GM10847 (cell line): ENCODE measurements around the gene F5.

Experiments
- POLR2A ChIP-seq: IDR thresholded peaks from 2 replicates; pipeline ENCODE4 v1.6.1; 2011; ENCODE audit not compliant: insufficient read length; ENCODE audit errors: extremely low read depth

Gene F5

GRCh38 chr1:169484683-169485430 lies 101.4 kb downstream of the F5 start:
- TF ChIP-seq POLR2A: no peak

DNA sequence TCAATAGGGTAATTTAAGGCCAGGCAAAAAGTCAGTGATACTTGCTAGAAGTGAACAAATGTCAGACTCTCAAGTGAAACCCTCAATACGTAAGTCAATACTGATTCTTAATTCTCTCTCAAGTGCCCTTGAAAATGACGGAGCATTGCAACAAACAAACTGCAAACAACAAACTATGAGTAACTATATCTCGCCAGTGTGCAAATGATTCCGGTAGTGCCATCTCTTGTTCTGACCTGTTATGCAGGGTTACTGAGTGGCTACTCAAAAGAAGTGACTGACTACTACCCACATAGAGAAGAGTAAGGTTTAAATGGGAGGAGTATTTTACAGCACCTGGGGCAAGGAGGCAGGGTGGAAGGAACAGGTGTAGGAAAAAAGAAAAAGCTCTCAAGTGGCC lies 102.2 kb downstream of the F5 start:
- TF ChIP-seq POLR2A: no peak

GRCh38 chr1:169483500-169483966 lies 102.7 kb downstream of the F5 start:
- TF ChIP-seq POLR2A: no peak

GRCh38 chr1:169479363-169480066 lies 106.8 kb downstream of the F5 start:
- no peak for TF ChIP-seq POLR2A

- TF ChIP-seq POLR2A: no peak
Observed at GRCh38 chr1:169478094-169478672, 108.1 kb downstream of the F5 start.

DNA sequence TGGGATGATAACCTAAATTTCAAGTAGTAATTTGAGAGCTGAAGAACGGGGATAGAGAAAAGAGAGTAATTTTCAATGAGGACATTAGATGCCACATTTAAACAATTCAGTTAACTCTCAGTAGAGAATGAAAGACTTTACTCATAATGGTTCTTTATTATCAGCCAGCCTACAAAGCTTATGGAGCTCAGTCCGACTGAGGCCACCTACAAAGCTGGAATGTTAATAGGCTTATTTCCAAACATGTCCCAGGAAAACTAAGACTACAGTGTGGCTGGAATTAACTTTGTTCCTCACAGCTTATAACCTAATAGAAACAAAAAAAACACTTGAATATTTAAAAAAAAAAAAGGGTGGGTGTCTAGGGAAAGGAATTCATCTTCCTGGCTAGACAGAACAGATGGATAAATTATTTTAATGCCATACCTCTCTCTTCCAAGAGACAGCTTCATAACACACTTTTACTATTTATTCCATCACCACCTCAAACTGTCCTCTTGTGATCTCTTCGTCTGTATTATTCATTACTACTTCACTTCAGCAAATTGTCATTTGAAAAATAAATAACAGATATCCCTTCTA lies 110.4 kb downstream of the F5 start:
- TF ChIP-seq POLR2A: no peak

GRCh38 chr1:169474302-169474995 lies 111.8 kb downstream of the F5 start:
- TF ChIP-seq POLR2A: no peak

DNA sequence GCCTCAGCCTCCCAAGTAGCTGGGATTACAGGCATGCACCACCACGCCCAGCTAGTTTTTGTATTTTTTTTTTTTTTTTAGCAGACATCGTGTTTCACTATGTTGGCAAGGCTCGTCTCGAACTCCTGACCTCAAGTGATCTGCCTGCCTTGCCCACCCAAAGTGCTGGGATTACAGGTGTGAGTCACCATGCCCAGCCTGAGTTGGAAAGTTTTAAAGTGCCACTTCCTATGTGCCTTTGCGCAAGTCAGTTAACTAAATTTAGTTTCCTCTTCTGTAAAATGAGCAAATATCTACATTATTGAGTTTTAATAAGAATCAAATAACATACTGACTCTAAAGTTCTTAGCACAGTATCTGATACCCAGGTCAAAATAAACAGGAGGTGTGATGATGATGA lies 112.9 kb downstream of the F5 start:
- TF ChIP-seq POLR2A: no peak

DNA sequence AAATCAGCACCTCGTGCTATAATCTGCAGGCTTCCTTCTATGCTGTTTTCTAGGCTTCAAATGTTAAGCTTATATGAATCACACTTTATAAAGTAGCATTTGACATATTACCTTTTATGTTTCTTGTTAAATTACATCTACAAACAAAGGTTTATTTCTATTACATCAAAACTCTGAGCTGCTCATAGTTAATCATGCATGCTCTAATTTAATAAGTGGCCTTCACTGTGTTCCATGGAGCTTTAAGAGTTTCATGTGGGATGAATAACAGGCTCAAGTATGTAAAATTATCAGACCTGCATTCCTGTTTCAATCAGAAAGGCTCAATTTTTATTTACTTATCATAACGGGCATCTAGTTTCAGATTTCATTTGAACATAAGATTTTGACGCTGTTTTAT lies 113.5 kb downstream of the F5 start:
- no peak for TF ChIP-seq POLR2A

DNA sequence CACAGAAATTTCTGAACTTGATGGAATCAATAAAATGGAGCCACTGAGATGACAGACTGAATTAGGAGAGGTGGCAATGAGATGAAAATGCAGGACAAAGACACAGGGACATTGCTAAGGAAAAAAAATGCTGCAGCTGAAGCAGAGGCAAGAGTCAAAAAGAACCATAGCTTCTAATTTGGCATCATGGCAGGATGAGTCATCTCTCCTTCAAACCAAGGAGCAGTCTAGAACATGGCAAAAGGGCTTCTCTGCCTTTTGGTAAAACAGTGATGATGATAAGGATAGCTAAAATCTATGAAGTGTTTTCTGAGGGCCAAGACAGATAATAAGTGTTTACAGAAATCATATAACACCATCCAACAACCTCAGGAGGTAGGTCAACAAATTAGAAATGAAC lies 117.3 kb downstream of the F5 start:
- no peak for TF ChIP-seq POLR2A

- TF ChIP-seq POLR2A: no peak
Observed at GRCh38 chr1:169466259-169467230, 119.7 kb downstream of the F5 start.

DNA sequence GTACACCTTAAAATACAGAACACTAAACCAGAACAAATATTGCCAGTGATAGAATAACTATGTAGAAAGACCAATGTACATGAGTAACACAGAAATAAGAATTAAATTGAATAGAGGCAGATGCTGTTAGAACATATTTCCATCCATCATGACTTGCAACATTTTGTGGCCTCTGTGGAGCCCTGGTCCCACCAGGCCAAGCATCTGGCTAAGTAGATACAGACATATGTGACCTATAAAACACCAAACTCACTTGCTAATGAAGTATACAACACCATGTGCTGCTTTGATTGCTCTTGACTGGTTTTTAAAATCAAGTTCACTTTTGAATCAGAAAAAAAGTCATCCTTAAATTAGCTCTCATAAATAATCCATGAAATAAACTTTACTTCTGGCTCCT lies 121.0 kb downstream of the F5 start:
- no peak for TF ChIP-seq POLR2A
